ENCODE measurements around the gene EPHA5. TPM values are rescaled to one million over a fixed set of nuclear protein-coding genes. Genes with fewer than 3 reads are reported as not detected.

EPHA5 gene
- total and polyA plus RNA-seq, 7 donors: 0.01 to 0.06 (median 0.01) TPM; not detected in 4

GRCh38 chr4:65344278-65344825, 325.9 kb downstream of the EPHA5 start:
- WGBS, 3 donors: 18 to 36% (median 21%) methylated on average over 4 of the region's 4 CpGs
- H3K9me3 ChIP-seq: no peaks in the 10 kb centered on the region
- H3K4me1 ChIP-seq: no peaks in the 10 kb centered on the region
- H3K27me3 ChIP-seq (ENCODE audit: insufficient read depth in 3 of 3, low read length in 2 of 3): no peaks in the 10 kb centered on the region
- ATAC-seq (no peak), DNase-seq (no peak)
- no peaks in the 10 kb centered on the region for H3K36me3 ChIP-seq (ENCODE audit: insufficient read depth in 1 of 2, low read depth in 1 of 2)
- H3K4me3 ChIP-seq: no peak overlapping the region
- no peak overlapping the region for H3K27ac ChIP-seq
- no peak for TF ChIP-seq CTCF (IDR thresholded peaks at IDR 0.05)
- intact Hi-C loops (cut with DNase I): no loop called here

DNA sequence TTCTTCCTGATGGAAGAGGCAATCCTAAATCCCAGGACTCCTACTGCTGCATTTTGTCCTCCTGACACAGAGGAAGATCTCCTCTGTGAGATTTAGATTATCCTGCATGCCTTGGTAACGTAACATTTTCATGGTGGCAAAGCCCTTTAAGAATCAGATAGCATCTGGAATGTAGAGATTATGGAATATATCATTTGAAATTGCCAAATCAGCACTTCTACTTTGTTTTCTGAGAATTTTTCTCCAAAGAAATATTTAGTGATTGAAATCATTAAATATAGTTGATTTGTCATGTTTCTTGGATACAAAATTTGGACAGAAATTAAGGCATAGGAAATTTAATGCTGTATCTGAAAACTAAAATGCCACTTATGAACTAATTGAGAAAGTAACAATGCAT, 326.9 kb downstream of the EPHA5 start:
- Histone ChIP-seq H3K4me3 (no peak overlapping the region), H3K27ac (no peak overlapping the region), H3K36me3 (ENCODE audit: insufficient read depth in 1 of 2, low read depth in 1 of 2) (no peaks in the 10 kb centered on the region), H3K27me3 (ENCODE audit: insufficient read depth in 3 of 3, low read length in 2 of 3) (no peaks in the 10 kb centered on the region), H3K4me1 (no peaks in the 10 kb centered on the region), H3K9me3 (no peaks in the 10 kb centered on the region)
- 64 to 71% (median 69%) methylated on average over 1 of the region's 1 CpG for WGBS, 3 donors
- DNase-seq (no peak), ATAC-seq (no peak)
- TF ChIP-seq CTCF (IDR thresholded peaks at IDR 0.05): no peak
- intact Hi-C loops (cut with DNase I): no loop called here

DNA sequence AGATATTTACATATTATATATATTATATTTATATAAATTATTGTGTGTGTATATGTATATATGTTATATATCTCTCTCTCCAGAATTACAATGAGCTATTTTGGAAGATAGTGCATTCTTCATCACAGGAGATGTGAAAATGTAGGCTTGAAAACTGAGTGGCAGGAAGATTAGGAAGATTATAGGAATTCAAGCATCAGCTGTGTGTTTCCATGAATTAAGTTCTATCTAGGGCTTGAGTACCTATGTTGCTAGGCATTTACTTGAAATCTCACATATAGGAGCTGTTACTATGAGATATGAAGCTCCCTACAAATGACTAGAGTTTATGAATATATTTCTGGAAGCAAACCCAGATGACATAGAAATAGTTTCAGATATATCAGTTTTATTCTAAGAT, 328.7 kb downstream of the EPHA5 start:
- intact Hi-C loops (cut with DNase I): no loop called here
- no peak overlapping the region for H3K4me3 ChIP-seq
- no peaks in the 10 kb centered on the region for H3K9me3 ChIP-seq
- no peak for TF ChIP-seq CTCF (IDR thresholded peaks at IDR 0.05)
- H3K36me3 ChIP-seq (ENCODE audit: insufficient read depth in 1 of 2, low read depth in 1 of 2): no peaks in the 10 kb centered on the region
- H3K27me3 ChIP-seq (ENCODE audit: insufficient read depth in 3 of 3, low read length in 2 of 3): no peaks in the 10 kb centered on the region
- ATAC-seq (no peak), DNase-seq (no peak)
- no peak overlapping the region for H3K27ac ChIP-seq
- H3K4me1 ChIP-seq: no peaks in the 10 kb centered on the region

GRCh38 chr4:65340382-65341109, 329.7 kb downstream of the EPHA5 start:
- no peaks in the 10 kb centered on the region for H3K36me3 ChIP-seq (ENCODE audit: insufficient read depth in 1 of 2, low read depth in 1 of 2)
- H3K4me1 ChIP-seq: no peaks in the 10 kb centered on the region
- no peak overlapping the region for H3K27ac ChIP-seq
- no peak overlapping the region for H3K4me3 ChIP-seq
- no peak for TF ChIP-seq CTCF (IDR thresholded peaks at IDR 0.05)
- no peaks in the 10 kb centered on the region for H3K27me3 ChIP-seq (ENCODE audit: insufficient read depth in 3 of 3, low read length in 2 of 3)
- intact Hi-C loops (cut with DNase I): no loop called here
- DNase-seq (no peak), ATAC-seq (no peak)
- 61 to 76% (median 69%) methylated on average over 4 of the region's 4 CpGs for WGBS, 3 donors
- no peaks in the 10 kb centered on the region for H3K9me3 ChIP-seq

- TF ChIP-seq CTCF (IDR thresholded peaks at IDR 0.05): no peak
- Histone ChIP-seq H3K27ac (no peak overlapping the region), H3K27me3 (ENCODE audit: insufficient read depth in 3 of 3, low read length in 2 of 3) (no peaks in the 10 kb centered on the region), H3K4me1 (no peaks in the 10 kb centered on the region), H3K36me3 (ENCODE audit: insufficient read depth in 1 of 2, low read depth in 1 of 2) (no peaks in the 10 kb centered on the region), H3K4me3 (no peak overlapping the region), H3K9me3 (no peaks in the 10 kb centered on the region)
- no peak for DNase-seq
- WGBS, 3 donors: 70 to 91% (median 86%) methylated on average over 1 of the region's 1 CpG
- no peak for ATAC-seq
- intact Hi-C loops (cut with DNase I): no loop called here
Observed at GRCh38 chr4:65337371-65337770, 332.9 kb downstream of the EPHA5 start.

Data from psoas muscle (tissue), 8 donors.